CD14-positive monocyte (primary cell): ENCODE measurements around the gene SLC6A11. TPM values are rescaled to one million over a fixed set of nuclear protein-coding genes. Genes with fewer than 3 reads are reported as not detected.

Experiments used
- DNase-seq, 3 donors: peaks; one replicate each; pipeline ENCODE4 v3.0.0-alpha.2; 2011 to 2022
- H2AFZ ChIP-seq: 2 replicates; pipeline ENCODE4 v1.6.0; 2012; ENCODE audit warnings: mild to moderate bottlenecking, low read depth, low read length, inconsistent platforms; ENCODE audit not compliant: insufficient read depth, poor library complexity, severe bottlenecking
- H3K27ac ChIP-seq, 2 donors: 1 replicate in 1 of 2; 2 replicates in 1 of 2; pipeline ENCODE4 v1.5.1; 2012 to 2013; ENCODE audit warnings: low read length in 2 of 2, control low read depth in 1 of 2, inconsistent platforms in 1 of 2, low read depth in 1 of 2, mild to moderate bottlenecking in 1 of 2
- H3K27me3 ChIP-seq, 2 donors: one replicate each; pipeline versions ENCODE4 v1.6.0 to v1.6.1; 2011 to 2013; ENCODE audit warnings: low read length in 2 of 2; ENCODE audit not compliant: control insufficient read depth in 2 of 2, insufficient read depth in 2 of 2
- H3K36me3 ChIP-seq, 2 donors: replicated peaks in 1 of 2; 1 replicate in 1 of 2; 2 replicates in 1 of 2; pipeline versions ENCODE4 v1.5.1 to v1.6.1; 2012 to 2013; ENCODE audit warnings: low read length in 2 of 2, control low read depth in 1 of 2, inconsistent platforms in 1 of 2, mild to moderate bottlenecking in 1 of 2; ENCODE audit not compliant: insufficient read depth in 2 of 2, control insufficient read depth in 1 of 2
- H3K4me1 ChIP-seq, 2 donors: 1 replicate in 1 of 2; 2 replicates in 1 of 2; pipeline versions ENCODE4 v1.5.1 to v1.6.1; 2012 to 2013; ENCODE audit warnings: low read length in 2 of 2, control low read depth in 1 of 2, inconsistent platforms in 1 of 2, mild to moderate bottlenecking in 1 of 2, moderate library complexity in 1 of 2; ENCODE audit not compliant: insufficient read depth in 2 of 2, control insufficient read depth in 1 of 2
- H3K4me2 ChIP-seq: replicated peaks from 2 replicates; pipeline ENCODE3; 2012; ENCODE audit warnings: low read length, moderate library complexity, mild to moderate bottlenecking; ENCODE audit not compliant: poor library complexity, severe bottlenecking; ENCODE audit errors: extremely low read depth
- H3K4me3 ChIP-seq, 3 experiments: fragments of 200-600 bp in 1 of 3; sonication (generic) in 1 of 3; replicated peaks in 1 of 3; 1 replicate in 2 of 3; 2 replicates in 1 of 3; pipeline ENCODE4 v1.5.1; 2011 to 2013; ENCODE audit warnings: low read length in 3 of 3, mild to moderate bottlenecking in 3 of 3, control low read depth in 2 of 3, low read depth in 2 of 3, inconsistent platforms in 1 of 3, moderate library complexity in 1 of 3
- H3K79me2 ChIP-seq: 2 replicates; pipeline ENCODE4 v1.6.0; 2012; ENCODE audit warnings: mild to moderate bottlenecking, control low read depth, inconsistent platforms, low read length, moderate library complexity; ENCODE audit not compliant: insufficient read depth
- H3K9ac ChIP-seq: 2 replicates; pipeline ENCODE4 v1.6.0; 2017; ENCODE audit warnings: low read length, mild to moderate bottlenecking; ENCODE audit not compliant: insufficient read depth, poor library complexity, severe bottlenecking
- H3K9me3 ChIP-seq, 2 donors: replicated peaks in 1 of 2; 1 replicate in 1 of 2; 2 replicates in 1 of 2; pipeline versions ENCODE4 v1.5.1 to v1.6.1; 2012 to 2013; ENCODE audit warnings: low read length in 2 of 2, control low read depth in 1 of 2; ENCODE audit not compliant: control insufficient read depth in 1 of 2, insufficient read depth in 1 of 2
- H4K20me1 ChIP-seq: 2 replicates; pipeline ENCODE4 v1.6.0; 2012; ENCODE audit warnings: mild to moderate bottlenecking, low read length, control low read depth, moderate library complexity; ENCODE audit not compliant: insufficient read depth
- H3K27ac Mint-ChIP-seq, 7 donors: one replicate each; pipeline ENCODE4 v1.8.0; 2020; ENCODE audit warnings: mild to moderate bottlenecking in 7 of 7, mixed read lengths in 7 of 7, moderate library complexity in 6 of 7, inconsistent platforms in 2 of 7
- H3K27me3 Mint-ChIP-seq, 3 donors: one replicate each; pipeline ENCODE4 v1.8.0; 2021 to 2022; ENCODE audit warnings: low read depth in 3 of 3, mild to moderate bottlenecking in 3 of 3, mixed read lengths in 3 of 3, moderate library complexity in 3 of 3, inconsistent platforms in 1 of 3
- H3K36me3 Mint-ChIP-seq, 2 donors: one replicate each; pipeline ENCODE4 v1.8.0; 2020; ENCODE audit warnings: mixed read lengths in 2 of 2, inconsistent platforms in 1 of 2, mild to moderate bottlenecking in 1 of 2
- H3K4me1 Mint-ChIP-seq: one replicate; pipeline ENCODE4 v1.8.0; 2020; ENCODE audit warnings: mild to moderate bottlenecking, mixed read lengths
- H3K4me3 Mint-ChIP-seq, 2 donors: one replicate each; pipeline ENCODE4 v1.8.0; 2020; ENCODE audit warnings: mild to moderate bottlenecking in 2 of 2, mixed read lengths in 2 of 2, moderate library complexity in 1 of 2
- H3K9me3 Mint-ChIP-seq, 7 donors: one replicate each; pipeline ENCODE4 v1.8.0; 2020 to 2022; ENCODE audit warnings: mixed read lengths in 7 of 7, mild to moderate bottlenecking in 6 of 7, moderate library complexity in 6 of 7, inconsistent platforms in 2 of 7
- CTCF ChIP-seq: fragments of 200-600 bp; IDR thresholded peaks from one replicate; pipeline ENCODE4 v1.8.0; 2022; ENCODE audit warnings: antibody characterized with exemption, mild to moderate bottlenecking
- WGBS: methylation state at CpG from one replicate; pipeline ENCODE4 v1.1.5; 2013; ENCODE audit warnings: missing lambda C conversion rate; ENCODE audit not compliant: insufficient coverage; 5-methylcytosine and 5-hydroxymethylcytosine counted together
- intact Hi-C, 2 donors: fragments of 100-400 bp; cut with micrococcal nuclease; formaldehyde crosslinking; loops; one replicate each; pipeline versions ENCODE4 v1.15.0 to v1.15.1; 2023
- polyA plus RNA-seq, 3 donors: library from polyadenylated mRNA; depleted of rRNA in 1 of 3; unstranded in 2 of 3; stranded (reverse) in 1 of 3; fragments of 300-500 nt in 2 of 3; fragments of >200 nt in 1 of 3; fragmentation: Illumina TruSeq in 2 of 3; gene quantifications; 1 replicate in 2 of 3; 2 replicates in 1 of 3; pipeline ENCODE4 v1.2.3, GENCODE V29; 2012 to 2021

Gene SLC6A11
- polyA plus RNA-seq, 3 donors: not detected

DNA sequence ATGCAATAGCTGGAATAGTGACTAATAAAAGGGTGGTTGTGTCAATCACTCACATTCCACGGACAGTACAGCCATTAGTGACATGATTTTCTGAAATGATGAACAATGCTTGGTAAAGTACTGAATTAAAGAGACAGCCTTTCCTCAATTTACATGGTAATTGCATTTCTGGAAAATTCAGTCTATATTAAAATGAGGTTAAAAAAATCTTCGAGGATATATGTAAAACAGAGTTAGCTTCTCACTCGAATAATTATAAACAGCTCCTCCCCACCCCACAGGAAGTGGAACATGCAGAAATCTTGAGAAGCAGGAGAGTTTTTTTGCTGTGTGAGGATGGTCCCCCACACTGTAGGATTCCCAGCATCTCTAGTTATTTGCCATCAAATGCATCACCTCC is 42.1 kb downstream of the SLC6A11 start:
- DNase-seq: no peak
- intact Hi-C loops: no loop called here
- Histone ChIP-seq H3K9ac (no peak overlapping the region), H3K9me3 (no peaks in the 10 kb centered on the region), H3K27ac (no peak overlapping the region), H2AFZ (no peak overlapping the region), H3K4me3 (no peak overlapping the region), H3K79me2 (no peaks in the 10 kb centered on the region), H3K4me1 (no peaks in the 10 kb centered on the region), H4K20me1 (no peaks in the 10 kb centered on the region), H3K36me3 (no peaks in the 10 kb centered on the region), H3K27me3 (no peaks in the 10 kb centered on the region), H3K4me2 (no peak overlapping the region)
- TF ChIP-seq CTCF: no peak
- peaks cover 2 to 4% (median 2%) of the 10 kb centered on the region in 3 donors for H3K27me3 Mint-ChIP-seq
- no peak overlapping the region for H3K27ac Mint-ChIP-seq
- H3K36me3 Mint-ChIP-seq: no peaks in the 10 kb centered on the region
- H3K9me3 Mint-ChIP-seq: peaks cover 0 to 7% (median 2%) of the 10 kb centered on the region in 7 donors
- no peak overlapping the region for H3K4me3 Mint-ChIP-seq
- WGBS: 83% methylated on average over 1 of the region's 3 CpGs
- no peaks in the 10 kb centered on the region for H3K4me1 Mint-ChIP-seq

GRCh38 chr3:10867384-10867783 is 51.4 kb downstream of the SLC6A11 start:
- intact Hi-C loops: no loop called here
- Histone ChIP-seq H4K20me1 (no peaks in the 10 kb centered on the region), H3K79me2 (no peaks in the 10 kb centered on the region), H3K36me3 (no peaks in the 10 kb centered on the region), H3K4me1 (no peaks in the 10 kb centered on the region), H3K4me2 (no peak overlapping the region), H3K27me3 (no peaks in the 10 kb centered on the region), H2AFZ (no peak overlapping the region), H3K9me3 (no peaks in the 10 kb centered on the region), H3K27ac (no peak overlapping the region), H3K9ac (no peak overlapping the region), H3K4me3 (no peak overlapping the region)
- 75% methylated on average over 2 of the region's 5 CpGs for WGBS
- no peak overlapping the region for H3K4me3 Mint-ChIP-seq
- no peak for DNase-seq
- H3K4me1 Mint-ChIP-seq: no peaks in the 10 kb centered on the region
- no peak overlapping the region for H3K27ac Mint-ChIP-seq
- H3K9me3 Mint-ChIP-seq: no peaks in the 10 kb centered on the region
- H3K27me3 Mint-ChIP-seq: peaks cover 2 to 7% (median 2%) of the 10 kb centered on the region in 3 donors
- TF ChIP-seq CTCF: no peak
- H3K36me3 Mint-ChIP-seq: no peaks in the 10 kb centered on the region
